Activated CD4-positive, alpha-beta memory T cell treated with anti-CD3 and anti-CD28 coated beads, Interleukin-2, amount 10 ng/mL, durations not matched to agents 7 days and 5 days (primary cell): ENCODE data around the gene SLC25A24. TPM values are rescaled to one million over a fixed set of nuclear protein-coding genes. Genes with fewer than 3 reads are reported as not detected.
"Not testable (repeated sequence)": the region's sequence is repeated elsewhere in the genome, so short reads cannot be mapped to it uniquely, and the experiment has no call there.

Source experiments
- CTCF ChIA-PET: fragments of 350-600 bp; sonication (Branson Sonifier 250); formaldehyde crosslinking; loops from one replicate; lab custom pipeline; 2021; ENCODE audit warnings: antibody characterized with exemption, inconsistent platforms; lab: Charles Lee
- POLR2A ChIA-PET: fragments of 350-600 bp; sonication (Branson Sonifier 250); formaldehyde crosslinking; loops from one replicate; lab custom pipeline; 2021; ENCODE audit warnings: antibody characterized with exemption; lab: Charles Lee
- DNase-seq: peaks from one replicate; pipeline ENCODE4 v3.0.0-alpha.2; 2020
- H3K27ac Mint-ChIP-seq: one replicate; pipeline ENCODE4 v1.8.0; 2021; ENCODE audit warnings: mild to moderate bottlenecking, mixed read lengths
- H3K27me3 Mint-ChIP-seq: one replicate; pipeline ENCODE4 v1.8.0; 2021; ENCODE audit warnings: mixed read lengths
- H3K36me3 Mint-ChIP-seq: one replicate; pipeline ENCODE4 v1.8.0; 2021; ENCODE audit warnings: low read depth, mixed read lengths
- H3K4me1 Mint-ChIP-seq: one replicate; pipeline ENCODE4 v1.8.0; 2021; ENCODE audit warnings: mixed read lengths
- H3K4me3 Mint-ChIP-seq: one replicate; pipeline ENCODE4 v1.8.0; 2021; ENCODE audit warnings: mild to moderate bottlenecking, mixed read lengths
- H3K9me3 Mint-ChIP-seq: one replicate; pipeline ENCODE4 v1.8.0; 2021; ENCODE audit warnings: mixed read lengths
- total RNA-seq, 2 experiments: library from RNA; stranded (reverse); gene quantifications; one replicate each; pipeline ENCODE4 v1.2.3, GENCODE V29; 2021

The SLC25A24 gene
- total RNA-seq, 2 experiments from 2014 or later, result 32.5 to 33.2 TPM

- Mint-ChIP-seq H3K27me3 (no peaks in the 10 kb centered on the region), H3K9me3 (peaks cover 41% of the 10 kb centered on the region), H3K27ac (no peak overlapping the region), H3K4me3 (no peak overlapping the region), H3K36me3 (peaks cover 76% of the 10 kb centered on the region), H3K4me1 (peaks cover 14% of the 10 kb centered on the region)
- DNase-seq, result no peak
- ChIA-PET POLR2A (interaction anchor here (1.6 to 2.3 kb wide), 2 partner anchors 9 to 10 kb away, joined by 4 to 9 read pairs; partner anchors contain the start of gene SLC25A24), CTCF (no interaction called here)
Observed at GRCh38 chr1:108190686-108191416, 9.3 kb downstream of the SLC25A24 start.

GRCh38 chr1:108190001-108190634 is 10.0 kb downstream of the SLC25A24 start:
- peaks cover 14% of the 10 kb centered on the region for H3K4me1 Mint-ChIP-seq
- H3K27ac Mint-ChIP-seq, result no peak overlapping the region
- peaks cover 73% of the 10 kb centered on the region for H3K36me3 Mint-ChIP-seq
- POLR2A ChIA-PET, result interaction anchor here (1.6 to 2.3 kb wide), 2 partner anchors 9 to 10 kb away, joined by 4 to 9 read pairs; partner anchors contain the start of gene SLC25A24
- H3K4me3 Mint-ChIP-seq, result no peak overlapping the region
- H3K27me3 Mint-ChIP-seq, result no peaks in the 10 kb centered on the region
- CTCF ChIA-PET, result interaction anchor here (2.0 kb wide), 1 partner anchor 10 kb away, joined by 7 read pairs; the partner anchor contains the start of gene SLC25A24
- no peak for DNase-seq
- H3K9me3 Mint-ChIP-seq, result peaks cover 40% of the 10 kb centered on the region

GRCh38 chr1:108188801-108189200 is 11.3 kb downstream of the SLC25A24 start:
- H3K9me3 Mint-ChIP-seq, result peaks cover 33% of the 10 kb centered on the region
- no peaks in the 10 kb centered on the region for H3K27me3 Mint-ChIP-seq
- DNase-seq, result no peak
- POLR2A ChIA-PET, result no interaction called here
- H3K4me3 Mint-ChIP-seq, result no peak overlapping the region
- H3K36me3 Mint-ChIP-seq, result peaks cover 73% of the 10 kb centered on the region
- no peak overlapping the region for H3K27ac Mint-ChIP-seq
- peaks cover 14% of the 10 kb centered on the region for H3K4me1 Mint-ChIP-seq
- CTCF ChIA-PET, result interaction anchor here (2.0 kb wide), 1 partner anchor 12 kb away, joined by 7 read pairs; the partner anchor contains the start of gene SLC25A24

GRCh38 chr1:108182959-108183700 is 17.0 kb downstream of the SLC25A24 start:
- no peaks in the 10 kb centered on the region for H3K27me3 Mint-ChIP-seq
- H3K4me3 Mint-ChIP-seq, result no peak overlapping the region
- H3K27ac Mint-ChIP-seq, result no peak overlapping the region
- POLR2A ChIA-PET, result interaction anchor here (1.0 kb wide), 1 partner anchor 17 kb away, joined by 4 read pairs; the partner anchor contains the start of gene SLC25A24
- peaks cover 66% of the 10 kb centered on the region for H3K36me3 Mint-ChIP-seq
- H3K4me1 Mint-ChIP-seq, result peaks cover 9% of the 10 kb centered on the region
- no peak for DNase-seq
- CTCF ChIA-PET, result interaction anchor here (1.6 to 2.0 kb wide), 2 partner anchors 58 to 401 kb away, joined by 4 to 6 read pairs; no protein-coding TSS in a partner anchor
- peaks cover 5% of the 10 kb centered on the region for H3K9me3 Mint-ChIP-seq

- Mint-ChIP-seq H3K4me3 (no peak overlapping the region), H3K9me3 (peaks cover 22% of the 10 kb centered on the region), H3K27me3 (no peaks in the 10 kb centered on the region), H3K36me3 (peaks cover 79% of the 10 kb centered on the region), H3K27ac (no peak overlapping the region), H3K4me1 (peaks cover 13% of the 10 kb centered on the region)
- ChIA-PET POLR2A (no interaction called here), CTCF (no interaction called here)
- no peak for DNase-seq
Observed at GRCh38 chr1:108179018-108179417, 21.1 kb downstream of the SLC25A24 start.

- DNase-seq, H3K4me1 Mint-ChIP-seq, CTCF ChIA-PET, H3K27ac Mint-ChIP-seq, H3K4me3 Mint-ChIP-seq, H3K27me3 Mint-ChIP-seq, POLR2A ChIA-PET, H3K9me3 Mint-ChIP-seq: not testable (repeated sequence)
- peaks cover 19% of the 10 kb centered on the region for H3K36me3 Mint-ChIP-seq
Observed at GRCh38 chr1:108162409-108162808, 37.7 kb downstream of the SLC25A24 start.

- H3K4me3 Mint-ChIP-seq, H3K27me3 Mint-ChIP-seq, CTCF ChIA-PET, H3K9me3 Mint-ChIP-seq, H3K4me1 Mint-ChIP-seq, POLR2A ChIA-PET, DNase-seq, H3K27ac Mint-ChIP-seq: not testable (repeated sequence)
- H3K36me3 Mint-ChIP-seq, result peaks cover 23% of the 10 kb centered on the region
Observed at GRCh38 chr1:108159951-108160350, 40.2 kb downstream of the SLC25A24 start.

- ChIA-PET POLR2A (no interaction called here), CTCF (no interaction called here)
- DNase-seq, result no peak
- Mint-ChIP-seq H3K27me3 (no peaks in the 10 kb centered on the region), H3K27ac (no peak overlapping the region), H3K4me1 (no peaks in the 10 kb centered on the region), H3K4me3 (no peak overlapping the region), H3K9me3 (no peaks in the 10 kb centered on the region), H3K36me3 (peaks cover 31% of the 10 kb centered on the region)
Observed at GRCh38 chr1:108158893-108159453, 41.2 kb downstream of the SLC25A24 start.

- Mint-ChIP-seq H3K27me3 (no peaks in the 10 kb centered on the region), H3K36me3 (peaks cover 21% of the 10 kb centered on the region), H3K4me3 (no peak overlapping the region), H3K9me3 (no peaks in the 10 kb centered on the region), H3K27ac (no peak overlapping the region), H3K4me1 (no peaks in the 10 kb centered on the region)
- DNase-seq, result no peak
- POLR2A ChIA-PET, result no interaction called here
- CTCF ChIA-PET, result no interaction called here
Observed at GRCh38 chr1:108154314-108154713, 45.8 kb downstream of the SLC25A24 start.

- POLR2A ChIA-PET, result interaction anchor here (0.9 kb wide), 1 partner anchor 48 kb away, joined by 3 read pairs; the partner anchor contains the start of gene SLC25A24
- CTCF ChIA-PET, result no interaction called here
Observed at GRCh38 chr1:108152782-108153222, 47.3 kb downstream of the SLC25A24 start.

GRCh38 chr1:108151548-108151947 is 48.6 kb downstream of the SLC25A24 start:
- no peak overlapping the region for H3K27ac Mint-ChIP-seq
- H3K27me3 Mint-ChIP-seq, result no peaks in the 10 kb centered on the region
- H3K9me3 Mint-ChIP-seq, result no peaks in the 10 kb centered on the region
- no peak overlapping the region for H3K4me3 Mint-ChIP-seq
- peaks cover 43% of the 10 kb centered on the region for H3K36me3 Mint-ChIP-seq
- ChIA-PET CTCF (interaction anchor here (1.2 kb wide), 1 partner anchor 368 kb away, joined by 3 read pairs; no protein-coding TSS in a partner anchor), POLR2A (no interaction called here)
- no peak for DNase-seq
- H3K4me1 Mint-ChIP-seq, result no peaks in the 10 kb centered on the region

More at GRCh38 chr1:108152782-108153222, 47.3 kb downstream of the SLC25A24 start:
- peaks cover 35% of the 10 kb centered on the region for H3K36me3 Mint-ChIP-seq
- no peaks in the 10 kb centered on the region for H3K4me1 Mint-ChIP-seq
- H3K4me3 Mint-ChIP-seq, result no peak overlapping the region
- no peaks in the 10 kb centered on the region for H3K9me3 Mint-ChIP-seq
- H3K27me3 Mint-ChIP-seq, result no peaks in the 10 kb centered on the region
- no peak for DNase-seq
- H3K27ac Mint-ChIP-seq, result no peak overlapping the region

GRCh38 chr1:108149796-108150467 is 50.2 kb downstream of the SLC25A24 start:
- Mint-ChIP-seq H3K4me3 (no peak overlapping the region), H3K4me1 (no peaks in the 10 kb centered on the region), H3K27me3 (no peaks in the 10 kb centered on the region), H3K27ac (no peak overlapping the region), H3K9me3 (no peaks in the 10 kb centered on the region), H3K36me3 (peaks cover 51% of the 10 kb centered on the region)
- no peak for DNase-seq
- ChIA-PET CTCF (no interaction called here), POLR2A (no interaction called here)
